ENCODE data around the gene CLEC2B.
A peak's percentile ranks its signal among the peaks of the same experiment; 100 is the strongest.

Gene CLEC2B

DNA sequence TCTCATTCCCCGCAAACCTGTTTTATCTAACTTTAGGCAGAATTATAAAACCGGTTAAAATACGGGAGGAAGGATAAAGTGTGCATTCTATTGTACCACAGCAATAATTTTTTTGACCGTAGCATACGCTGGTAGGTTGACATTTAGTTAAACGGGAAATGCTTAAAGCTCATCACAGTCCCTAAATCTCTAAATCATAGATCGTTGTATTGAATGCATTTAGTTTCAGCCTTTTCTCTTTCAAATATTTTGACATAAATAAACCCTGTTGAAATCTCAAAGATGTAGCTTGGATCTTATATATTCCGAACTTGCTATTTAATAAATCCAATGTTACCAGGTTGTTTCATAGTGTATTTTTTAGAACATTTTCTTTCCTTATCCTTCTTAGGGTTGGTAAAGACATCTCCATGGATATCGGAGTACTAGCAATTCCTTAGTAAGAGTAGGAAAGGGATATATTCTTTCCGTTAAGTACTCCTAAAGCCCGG lies 798 bp downstream of the CLEC2B start:
- no peak for DNase-seq

DNA sequence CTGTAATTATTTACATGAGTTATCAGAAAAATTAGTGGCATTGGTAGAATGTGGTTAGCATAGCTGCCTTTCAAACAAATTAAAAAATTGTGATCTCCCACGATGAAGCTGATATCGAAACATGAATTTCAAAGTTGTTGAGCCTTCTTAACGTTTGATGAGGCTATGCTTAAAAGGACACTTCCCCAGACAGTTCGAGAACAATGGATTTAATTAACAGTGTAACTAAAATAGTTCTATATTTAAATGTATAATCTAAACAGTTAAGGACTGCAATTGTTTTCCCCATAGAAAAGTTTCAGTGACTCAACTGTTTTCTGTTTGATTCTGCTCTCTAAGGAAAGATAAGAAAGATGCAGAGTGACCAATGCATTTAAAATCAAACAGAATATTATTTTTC lies 1.6 kb downstream of the CLEC2B start:
- no peak for DNase-seq

DNA sequence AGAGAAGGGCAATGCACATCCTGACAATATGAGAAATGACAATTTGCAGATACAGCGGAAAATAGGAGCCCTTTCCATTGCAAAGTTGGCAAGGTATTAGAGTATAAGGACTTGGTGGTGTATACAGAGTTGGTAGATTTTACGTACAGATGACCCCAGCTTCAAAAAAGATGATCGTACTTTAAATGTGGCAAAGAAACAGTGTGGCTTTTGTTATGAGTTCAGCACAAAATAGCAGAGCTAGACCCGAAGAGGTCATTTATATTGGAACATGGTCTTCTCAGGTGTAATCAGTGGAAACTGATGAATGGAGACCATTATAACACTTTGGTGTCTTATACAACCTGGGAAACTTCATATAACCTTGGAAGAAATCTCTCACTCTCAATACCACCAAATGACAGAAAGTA lies 2.3 kb downstream of the CLEC2B start:
- DNase-seq: no peak

DNA sequence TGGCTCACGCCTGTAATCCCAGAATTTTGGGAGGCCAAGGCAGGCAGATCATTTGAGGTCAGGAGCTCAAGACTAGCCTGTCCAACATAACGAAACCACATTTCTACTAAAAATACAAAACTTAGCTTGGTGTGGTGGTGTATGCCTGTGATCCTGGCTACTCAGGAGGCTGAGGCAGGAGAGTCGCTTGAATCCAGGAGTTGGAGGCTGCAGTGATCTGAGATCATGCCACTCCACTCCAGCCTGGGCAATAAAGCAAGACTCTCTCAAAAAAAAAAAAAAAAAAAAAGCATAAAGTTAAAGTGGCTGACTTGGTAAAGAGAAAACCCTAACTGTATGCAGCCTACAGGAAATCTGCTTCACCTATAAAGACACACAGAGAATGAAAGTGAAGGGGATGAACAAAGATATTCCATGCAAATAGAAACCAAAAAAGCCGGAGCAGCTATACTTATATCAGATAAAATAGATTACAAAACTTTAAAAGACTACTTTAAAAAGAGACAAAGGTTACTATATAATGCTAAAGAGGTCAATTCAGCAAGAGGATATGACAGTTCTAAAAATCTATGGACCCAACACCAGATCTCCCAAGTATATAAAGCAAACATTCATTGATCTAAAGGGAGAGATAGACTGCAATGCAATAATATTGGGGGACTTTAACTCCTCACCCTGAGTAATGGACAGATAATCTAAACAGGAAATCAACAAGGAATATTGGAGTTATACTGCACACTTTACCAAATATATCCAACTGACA lies 4.1 kb downstream of the CLEC2B start:
- DNase-seq: no peak

DNA sequence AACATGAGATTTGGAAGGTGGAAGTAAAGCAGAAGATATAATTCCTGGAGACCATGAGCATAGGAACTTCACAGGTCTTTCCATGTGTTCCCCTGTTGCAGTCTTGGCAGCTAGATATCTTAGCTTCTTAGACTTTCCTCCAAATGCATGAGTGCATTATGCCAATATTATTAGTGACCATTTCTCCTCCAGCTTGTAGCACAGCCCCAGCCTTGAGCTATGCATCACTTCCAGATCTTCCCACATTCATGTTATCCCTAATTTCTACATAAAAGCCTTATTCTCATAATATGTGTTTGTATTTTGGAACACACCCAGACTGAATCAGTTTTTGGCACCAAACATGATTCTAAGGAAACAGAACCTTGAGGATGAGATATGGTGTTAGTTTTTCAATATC lies 11.0 kb downstream of the CLEC2B start:
- no peak for DNase-seq

DNA sequence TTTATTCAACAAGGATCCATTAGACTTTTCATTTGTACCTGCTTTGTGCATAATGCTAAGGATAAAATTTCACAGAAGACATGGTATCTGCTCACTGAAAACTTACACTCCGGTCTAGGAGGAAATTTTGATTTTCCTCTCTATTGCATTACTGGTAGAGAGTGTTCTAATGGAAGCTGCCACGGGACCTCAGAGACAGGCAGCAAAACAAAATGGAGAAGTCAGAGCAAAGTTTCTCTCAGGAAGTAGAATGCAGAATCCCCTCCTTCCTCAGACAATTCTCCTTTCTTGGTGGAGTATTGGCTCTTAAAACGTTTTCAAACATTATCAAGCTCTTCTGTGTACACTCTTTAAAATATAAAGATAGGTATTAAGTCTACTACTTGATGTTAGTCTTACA lies 12.3 kb downstream of the CLEC2B start:
- DNase-seq: no peak

DNA sequence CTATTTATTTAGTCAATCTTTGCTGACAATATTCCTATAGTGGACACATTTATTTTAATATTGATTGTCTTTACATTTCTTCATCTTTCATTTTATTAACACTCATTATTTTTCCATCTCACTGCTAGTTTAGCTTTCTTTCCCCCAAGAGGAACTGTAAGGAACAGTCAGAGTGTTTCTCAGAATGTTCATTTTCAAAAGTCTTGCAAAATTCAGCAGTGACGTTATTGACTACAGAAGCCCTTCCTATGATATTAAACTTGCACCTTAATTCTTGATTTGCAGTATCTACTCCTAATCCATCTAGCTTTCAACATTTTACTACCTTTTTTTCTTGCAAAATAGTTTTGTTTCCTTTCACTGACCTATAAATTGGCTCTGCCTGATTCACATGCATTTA lies 13.0 kb downstream of the CLEC2B start:
- DNase-seq: no peak

DNA sequence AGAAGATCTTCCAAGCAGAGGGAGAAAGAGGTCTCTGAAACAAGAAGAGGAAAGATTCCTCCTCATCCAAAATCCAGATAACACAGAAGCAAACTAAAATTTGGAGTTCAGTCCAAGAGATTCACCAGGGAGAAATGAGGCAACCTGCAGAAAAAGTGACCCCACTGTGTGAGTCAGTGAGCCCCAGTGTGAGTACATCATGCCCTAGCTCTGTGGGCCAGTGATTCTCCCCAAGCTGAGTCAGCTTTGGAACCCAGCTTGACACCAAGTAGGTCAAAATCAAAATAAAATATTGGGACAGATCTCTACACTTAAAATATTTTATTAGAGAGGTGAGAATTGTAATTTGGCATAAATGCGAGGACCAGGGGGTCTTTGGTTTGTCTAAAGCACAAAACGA lies 17.2 kb downstream of the CLEC2B start:
- DNase-seq: no peak

DNA sequence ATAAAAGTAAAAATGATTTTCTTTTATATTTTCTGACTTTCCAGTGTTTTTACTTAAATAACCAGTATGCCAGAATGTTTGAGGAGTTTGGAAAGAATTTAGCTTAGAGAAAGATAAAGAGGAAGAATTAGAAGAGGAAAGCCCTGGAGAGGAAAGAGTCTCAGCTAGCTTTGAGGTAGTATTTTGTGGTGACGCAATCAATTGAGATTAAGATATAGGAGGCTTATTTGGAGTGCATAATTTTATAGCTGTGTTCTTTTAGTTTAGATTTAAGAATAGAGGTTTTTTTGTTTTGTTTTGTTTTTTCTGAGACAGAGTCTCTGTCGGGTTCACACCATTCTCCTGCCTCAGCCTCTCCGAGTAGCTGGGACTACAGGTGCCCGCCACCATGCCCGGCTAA lies 18.1 kb downstream of the CLEC2B start:
- DNase-seq: no peak

DNA sequence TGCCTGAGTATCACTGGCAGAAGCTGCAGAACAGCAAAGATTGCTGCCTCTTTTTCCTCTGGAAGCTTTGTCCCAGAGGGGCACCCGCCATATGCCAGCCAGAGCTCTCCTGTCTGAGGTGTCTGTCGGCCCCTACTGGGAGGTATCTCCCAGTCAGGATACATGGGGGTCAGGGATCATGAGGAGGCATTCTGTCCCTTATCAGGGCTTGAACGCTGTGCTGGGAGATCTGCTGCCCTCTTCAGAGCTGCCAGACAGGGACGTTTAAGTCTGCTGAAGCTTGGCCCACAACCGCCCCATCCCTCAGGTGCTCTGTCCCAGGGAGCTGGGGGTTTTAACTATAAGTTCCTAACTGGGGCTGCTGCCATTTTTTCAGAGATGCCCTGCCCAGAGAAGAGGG lies 20.3 kb downstream of the CLEC2B start:
- DNase-seq: no peak

DNA sequence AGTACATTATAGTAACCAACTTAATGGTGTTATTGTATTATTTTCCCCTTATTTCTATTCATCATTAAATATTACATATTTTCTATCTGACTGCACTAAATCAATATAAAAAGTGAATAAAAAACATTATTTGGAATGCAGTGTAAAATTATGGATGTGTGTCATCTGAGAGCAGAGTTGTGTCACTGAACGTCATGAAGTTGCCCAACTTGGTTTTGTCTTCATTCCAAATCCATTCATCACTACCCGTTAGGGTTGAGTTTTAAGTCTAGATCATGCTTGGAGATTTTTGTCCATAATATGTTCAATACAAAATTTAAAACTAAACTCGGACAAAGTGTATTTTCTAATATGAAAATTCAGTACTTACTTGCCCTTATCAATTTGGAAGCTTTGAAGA lies 25.7 kb downstream of the CLEC2B start:
- DNase-seq: no peak

DNA sequence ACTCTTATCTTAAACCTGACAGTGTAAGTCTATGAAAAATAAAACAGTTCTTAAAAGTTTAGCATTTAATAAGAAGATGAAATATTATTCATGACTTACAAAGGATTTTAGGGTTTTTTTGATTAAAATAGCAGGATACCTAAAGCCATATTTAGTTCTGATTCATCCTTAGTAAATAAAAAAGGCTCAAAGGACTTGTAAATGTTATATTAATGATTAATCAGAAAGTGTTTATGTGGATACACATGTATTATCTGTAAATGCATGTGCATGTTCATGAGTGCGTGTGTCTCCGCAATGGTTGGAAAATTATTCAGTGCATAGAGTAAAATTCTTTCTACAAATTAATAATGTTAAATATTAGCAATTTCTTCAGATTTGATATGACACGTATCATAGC lies 37.4 kb downstream of the CLEC2B start:
- DNase-seq: no peak

DNA sequence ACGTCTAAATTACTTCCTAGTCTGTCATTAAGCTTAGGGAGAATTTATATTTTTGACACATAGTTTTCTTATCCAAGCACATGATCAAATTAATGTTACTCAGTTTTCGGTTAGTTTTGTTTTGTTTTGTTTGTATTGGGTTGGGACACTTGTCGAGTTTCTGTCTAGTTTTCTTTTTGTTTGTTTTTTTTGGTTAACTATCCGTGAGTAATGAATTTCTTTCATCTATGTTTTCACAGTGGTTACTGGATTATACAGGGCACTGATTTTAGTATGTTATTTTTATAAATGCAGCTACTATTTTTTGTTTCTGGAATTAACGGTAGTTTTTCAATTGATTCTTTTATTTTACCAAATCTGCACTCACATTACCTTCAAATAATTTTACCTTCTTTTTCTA lies 39.2 kb downstream of the CLEC2B start:
- no peak for DNase-seq

DNA sequence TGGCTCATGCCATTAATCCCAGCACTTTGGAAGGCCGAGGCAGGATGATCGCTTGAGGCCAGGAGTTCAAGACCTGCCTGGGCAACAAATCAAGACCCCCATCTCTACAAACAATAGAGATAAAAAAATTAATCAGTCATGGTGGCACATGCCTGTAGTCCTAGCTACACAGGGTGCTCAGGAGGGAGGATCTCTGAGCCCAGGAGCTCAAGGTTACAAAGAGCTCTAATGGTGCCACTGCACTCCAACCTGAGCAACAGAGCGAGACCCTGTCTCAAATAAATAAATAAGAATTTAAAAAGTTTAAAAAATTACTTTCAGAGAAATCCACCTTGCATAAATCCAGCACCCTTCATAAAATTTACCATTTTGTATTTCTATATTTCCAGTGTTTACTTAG lies 39.7 kb downstream of the CLEC2B start:
- no peak for DNase-seq

DNA sequence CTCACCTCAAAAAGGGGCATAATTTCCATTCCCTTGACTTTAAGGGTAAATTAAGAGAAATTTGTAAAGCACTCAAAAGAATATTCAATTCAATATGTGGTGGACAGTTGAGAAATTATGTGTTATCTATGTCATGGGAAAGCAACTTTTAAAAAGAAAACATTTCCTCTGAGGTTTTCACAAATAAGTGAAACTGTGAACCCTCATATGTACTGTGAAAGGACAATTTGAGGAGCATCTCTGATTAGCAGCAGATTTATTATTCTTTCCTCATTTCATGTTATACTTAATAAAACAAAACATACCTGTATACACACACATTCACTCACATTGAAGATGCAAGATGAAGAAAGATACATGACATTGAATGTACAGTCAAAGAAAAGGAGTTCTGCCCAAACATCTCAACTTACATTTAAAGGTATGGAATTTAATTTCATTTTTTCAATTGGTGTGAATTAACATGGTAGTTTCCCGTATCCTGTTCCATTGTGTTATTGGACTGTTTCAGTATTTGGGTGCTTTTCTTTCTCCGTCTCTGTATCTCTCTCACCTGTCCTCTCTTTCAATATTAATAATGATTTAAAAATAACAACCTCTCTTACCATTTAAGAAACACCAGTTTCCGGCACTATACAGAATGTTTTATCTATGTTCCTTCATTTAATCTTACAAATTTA lies 41.8 kb downstream of the CLEC2B start, which contains the start of gene KLRF1:
KLRF1 (plus strand) TSS at position 273 of the 680 bp plus-strand sequence; CDS start at position 337, 64 bp downstream.
- no peak for DNase-seq

DNA sequence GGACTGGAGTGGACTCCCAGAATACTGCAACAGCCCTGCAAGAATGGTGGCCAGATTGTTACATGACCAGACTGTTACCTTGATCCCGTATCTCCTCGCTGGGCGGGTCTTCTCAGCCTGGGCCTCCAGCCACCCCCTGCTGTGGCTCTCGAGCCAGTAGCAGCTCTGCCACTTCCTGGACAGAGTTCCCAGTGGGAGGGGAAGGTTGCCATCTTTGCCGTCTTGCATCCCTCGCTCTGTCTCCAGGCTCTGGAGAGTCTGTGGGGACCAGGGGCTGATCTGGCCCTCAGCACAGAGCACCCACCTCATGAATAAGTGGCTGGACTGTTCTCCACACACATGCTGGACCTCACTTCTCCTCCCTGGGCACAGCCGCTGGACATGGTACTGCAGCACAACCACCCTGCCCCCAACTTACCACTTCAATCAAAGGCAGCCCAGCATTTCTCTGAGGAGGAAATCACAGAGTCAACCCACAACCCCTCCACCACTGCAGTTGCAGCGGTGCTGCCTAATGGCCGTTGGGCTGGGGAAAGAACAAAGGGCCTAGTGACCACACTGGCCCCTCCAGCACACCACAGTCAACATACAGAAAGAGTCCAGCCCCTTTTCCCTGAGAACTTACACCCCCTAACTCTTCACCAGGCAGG lies 48.7 kb downstream of the CLEC2B start:
- DNase-seq: no peak

DNA sequence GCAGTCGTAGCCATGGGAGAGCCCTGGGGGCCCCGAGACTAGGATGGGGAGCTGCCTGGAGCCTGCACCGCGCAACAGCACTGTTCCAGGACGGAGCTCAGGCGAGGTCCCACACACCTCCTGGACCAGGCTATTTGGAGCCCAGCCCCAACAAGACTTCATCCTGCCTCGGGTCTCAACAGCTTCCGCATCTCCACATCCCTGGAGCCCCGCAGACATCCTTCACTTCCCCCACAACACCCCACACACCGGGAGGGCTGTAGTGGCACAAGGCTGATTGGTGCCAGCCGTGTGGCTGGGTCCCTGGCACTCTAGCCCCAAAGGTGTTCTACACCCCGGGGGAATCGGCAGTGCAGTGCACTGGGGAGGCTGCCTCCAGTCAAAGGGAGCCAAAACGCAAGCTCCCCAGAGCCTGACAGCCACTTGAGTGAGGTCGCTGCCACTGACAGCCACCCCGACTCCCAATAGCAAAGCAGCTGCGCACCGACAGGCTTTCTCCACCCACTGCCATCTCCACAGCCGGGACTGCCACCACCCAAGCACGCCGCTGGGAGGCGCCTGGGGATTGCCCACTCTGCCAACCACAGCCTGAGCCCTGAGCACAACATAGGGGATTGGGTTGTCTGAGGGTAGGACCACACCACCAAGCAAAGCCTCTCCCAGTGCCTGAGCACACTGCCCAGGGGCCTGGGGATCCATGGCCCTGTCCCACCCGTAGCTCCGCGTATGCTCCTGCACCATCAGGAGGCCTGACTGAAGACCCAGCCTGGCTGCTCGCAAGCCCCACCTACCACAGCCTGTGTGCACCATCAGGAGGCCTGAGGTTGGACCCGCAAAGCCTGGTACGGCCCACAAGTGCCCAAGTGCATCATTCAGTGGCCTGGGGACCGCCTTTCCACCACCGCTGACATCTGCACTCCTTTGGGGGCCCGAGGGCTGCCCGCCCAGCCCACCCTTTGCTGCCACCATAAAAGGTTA lies 55.0 kb downstream of the CLEC2B start:
- peak; percentile 75 for DNase-seq

DNA sequence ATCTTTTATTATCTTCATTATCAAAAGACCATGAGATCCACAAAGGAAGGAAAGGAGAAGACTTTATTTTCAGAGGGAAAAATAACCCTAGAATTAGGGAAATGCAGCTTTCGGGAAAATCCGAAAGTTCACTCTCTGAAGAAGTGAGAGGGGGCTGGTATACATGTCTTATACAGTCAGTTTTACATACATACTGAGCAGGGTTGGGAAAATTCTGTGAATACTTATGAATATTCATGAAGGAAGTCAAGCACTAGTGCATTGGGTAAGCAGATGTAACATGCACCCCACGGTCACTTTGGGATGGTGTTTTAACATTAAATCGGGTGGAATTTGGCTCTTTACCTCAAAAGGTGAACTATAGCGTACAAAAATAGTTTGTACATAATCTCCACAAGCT lies 57.5 kb downstream of the CLEC2B start:
- DNase-seq: no peak

DNA sequence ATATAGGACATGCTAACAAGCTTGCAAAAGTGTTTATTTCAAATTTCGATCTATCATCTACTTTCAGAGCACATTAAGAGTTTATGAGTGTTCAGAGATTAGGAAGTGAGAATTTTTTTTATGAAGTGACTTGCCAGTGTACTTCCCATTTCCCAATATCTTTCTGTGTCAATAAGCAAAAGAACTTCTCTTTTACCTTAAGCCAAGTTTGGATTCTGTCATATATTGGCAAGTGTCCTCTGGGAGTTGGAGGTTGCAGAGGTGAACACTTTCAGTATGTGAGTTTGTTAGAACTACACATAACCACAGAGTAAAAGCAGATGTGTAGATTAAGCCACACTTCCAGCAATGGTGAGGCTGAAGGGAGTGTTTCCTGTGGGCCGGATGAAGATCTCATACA lies 58.5 kb downstream of the CLEC2B start:
- no peak for DNase-seq

DNA sequence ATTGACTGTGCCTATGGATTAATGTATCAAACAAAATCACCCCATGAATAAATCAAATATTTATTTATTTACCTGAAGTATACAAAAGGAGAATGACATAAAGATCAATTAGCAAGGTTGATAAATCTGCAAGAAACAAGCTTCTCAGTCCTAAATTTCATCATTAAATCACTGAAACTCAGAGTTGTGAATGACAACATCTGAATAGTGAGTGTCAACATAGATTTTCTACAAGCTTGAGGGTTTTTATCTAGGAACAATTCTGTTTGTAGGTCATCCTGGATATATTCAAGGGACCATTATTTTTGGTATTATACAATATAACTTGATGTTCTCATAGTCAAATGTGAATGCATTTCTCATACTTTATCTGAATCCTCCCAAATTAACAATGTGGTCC lies 59.3 kb downstream of the CLEC2B start:
- no peak for DNase-seq

DNA sequence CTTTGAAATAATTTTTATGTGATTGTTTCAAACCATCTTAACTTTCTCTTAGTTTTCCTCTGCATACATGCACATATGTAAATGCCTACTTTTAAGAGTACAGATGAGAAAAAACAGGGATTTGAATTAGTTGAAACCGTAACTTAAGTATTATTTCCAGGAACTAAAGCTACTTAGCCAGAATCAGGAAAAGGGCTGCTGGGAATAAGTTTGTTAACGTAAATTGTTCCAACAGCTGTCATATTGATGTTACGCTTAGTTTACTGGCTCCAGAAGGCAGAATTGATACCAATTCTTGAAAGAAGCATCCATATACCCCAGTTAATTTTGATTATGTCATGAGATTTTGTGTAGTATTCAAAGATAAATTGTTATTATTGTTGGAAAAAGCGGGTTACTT lies 59.8 kb downstream of the CLEC2B start:
- no peak for DNase-seq

DNA sequence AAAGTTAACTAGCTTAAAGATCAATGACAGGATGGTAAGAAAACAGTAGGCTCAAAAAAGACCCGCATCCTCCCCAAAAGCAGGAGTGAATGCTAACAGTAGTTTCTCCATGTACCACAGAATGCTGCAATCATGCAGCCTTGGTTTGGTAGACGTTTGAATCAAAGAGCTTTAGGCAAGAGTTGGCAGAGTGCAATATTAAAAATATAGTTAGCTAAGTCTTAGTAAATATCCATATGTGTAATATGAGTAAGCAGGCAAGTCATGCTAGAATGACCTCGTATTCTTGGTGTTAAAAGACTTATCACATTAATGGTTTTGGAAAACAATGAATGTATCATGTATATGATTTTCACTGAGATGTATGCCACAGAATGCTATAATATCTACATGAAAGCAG lies 60.6 kb downstream of the CLEC2B start:
- no peak for DNase-seq

DNA sequence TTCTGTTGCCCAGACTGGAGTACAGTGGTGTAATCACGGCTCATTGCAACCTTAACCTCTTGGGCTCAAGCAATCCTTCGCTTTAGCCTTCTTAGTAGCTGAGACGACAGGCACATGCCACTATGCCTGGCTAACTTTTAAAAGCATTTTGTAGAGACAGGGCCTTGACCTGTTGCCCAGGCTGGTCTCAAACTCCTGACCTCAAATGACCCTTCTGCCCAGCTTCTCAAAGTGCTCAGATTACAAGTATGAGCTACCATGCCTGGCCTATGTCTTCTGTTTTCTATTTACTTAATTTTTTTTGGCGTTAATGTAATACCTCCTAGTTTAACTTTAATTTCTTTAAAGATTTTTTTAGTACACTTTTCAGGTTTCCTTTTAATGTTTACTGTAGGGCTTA lies 62.4 kb downstream of the CLEC2B start:
- DNase-seq: no peak
